Coronary artery (tissue), 2 donors: ENCODE results near the gene AKAP9.

Experiments used
- DNase-seq: peaks from one replicate; pipeline ENCODE4 v3.0.0-alpha.2; 2017; ENCODE audit warnings: low spot score
- H3K27ac ChIP-seq, 2 donors: fragments of 200-600 bp; sonication (generic); one replicate each; pipeline ENCODE4 v1.5.1; 2016 to 2019
- H3K4me3 ChIP-seq: fragments of 200-600 bp; sonication (generic); 2 replicates; pipeline ENCODE4 v1.5.1; 2016; ENCODE audit warnings: mild to moderate bottlenecking, moderate library complexity
- CTCF ChIP-seq: fragments of 200-600 bp; sonication (generic); IDR thresholded peaks from one replicate; pipeline ENCODE4 v1.5.1; 2019; ENCODE audit warnings: antibody characterized with exemption

Gene AKAP9

GRCh38 chr7:92035576-92035975 lies 94.9 kb downstream of the AKAP9 start:
- no peak for TF ChIP-seq CTCF
- DNase-seq = no peak
- H3K4me3 ChIP-seq = no peak overlapping the region
- H3K27ac ChIP-seq = no peak overlapping the region

- no peak overlapping the region for H3K4me3 ChIP-seq
- H3K27ac ChIP-seq = no peak overlapping the region
- TF ChIP-seq CTCF = no peak
- DNase-seq = no peak
Measured at GRCh38 chr7:92039900-92040299, 99.2 kb downstream of the AKAP9 start.

GRCh38 chr7:92042056-92042737 lies 101.5 kb downstream of the AKAP9 start:
- TF ChIP-seq CTCF = no peak
- H3K27ac ChIP-seq = no peak overlapping the region
- H3K4me3 ChIP-seq = no peak overlapping the region
- DNase-seq = no peak

- Histone ChIP-seq H3K27ac (no peak overlapping the region), H3K4me3 (no peak overlapping the region)
- no peak for DNase-seq
- no peak for TF ChIP-seq CTCF
Measured at GRCh38 chr7:92043098-92043497, 102.4 kb downstream of the AKAP9 start.

GRCh38 chr7:92043637-92044036 lies 103.0 kb downstream of the AKAP9 start:
- no peak for DNase-seq
- no peak overlapping the region for H3K4me3 ChIP-seq
- TF ChIP-seq CTCF = no peak
- peak overlapping the region in 1 of 2 donors; percentile 28 for H3K27ac ChIP-seq

GRCh38 chr7:92044148-92044547 lies 103.5 kb downstream of the AKAP9 start:
- H3K27ac ChIP-seq = no peak overlapping the region
- DNase-seq = no peak
- H3K4me3 ChIP-seq = no peak overlapping the region
- TF ChIP-seq CTCF = no peak

GRCh38 chr7:92044940-92045339 lies 104.3 kb downstream of the AKAP9 start:
- no peak overlapping the region for H3K4me3 ChIP-seq
- no peak overlapping the region for H3K27ac ChIP-seq

More at GRCh38 chr7:92044940-92045339, 104.3 kb downstream of the AKAP9 start:
- no peak for DNase-seq
- TF ChIP-seq CTCF = no peak
